Retinal pigment epithelial cell (primary cell): ENCODE measurements around the gene DNAJC28.
"Not testable (repeated sequence)": the region's sequence is repeated elsewhere in the genome, so short reads cannot be mapped to it uniquely, and the experiment has no call there.

ENCODE experiments used
- DNase-seq: peaks from one replicate; pipeline ENCODE4 v3.0.0-alpha.2; 2010; ENCODE audit warnings: low read depth
- H3K4me3 ChIP-seq: 2 replicates; pipeline ENCODE4 v1.5.1; 2011; ENCODE audit warnings: mild to moderate bottlenecking, low read length, control low read depth, moderate library complexity
- TF ChIP-seq, protein P1 (sequence below): conservative IDR thresholded peaks from 2 replicates; pipeline ENCODE4 v1.5.1; 2011; ENCODE audit warnings: low read depth, low read length, control low read depth, inconsistent platforms

The DNAJC28 gene

GRCh38 chr21:33477066-33477465, 14.4 kb downstream of the DNAJC28 start:
- TF ChIP-seq, protein P1, sequence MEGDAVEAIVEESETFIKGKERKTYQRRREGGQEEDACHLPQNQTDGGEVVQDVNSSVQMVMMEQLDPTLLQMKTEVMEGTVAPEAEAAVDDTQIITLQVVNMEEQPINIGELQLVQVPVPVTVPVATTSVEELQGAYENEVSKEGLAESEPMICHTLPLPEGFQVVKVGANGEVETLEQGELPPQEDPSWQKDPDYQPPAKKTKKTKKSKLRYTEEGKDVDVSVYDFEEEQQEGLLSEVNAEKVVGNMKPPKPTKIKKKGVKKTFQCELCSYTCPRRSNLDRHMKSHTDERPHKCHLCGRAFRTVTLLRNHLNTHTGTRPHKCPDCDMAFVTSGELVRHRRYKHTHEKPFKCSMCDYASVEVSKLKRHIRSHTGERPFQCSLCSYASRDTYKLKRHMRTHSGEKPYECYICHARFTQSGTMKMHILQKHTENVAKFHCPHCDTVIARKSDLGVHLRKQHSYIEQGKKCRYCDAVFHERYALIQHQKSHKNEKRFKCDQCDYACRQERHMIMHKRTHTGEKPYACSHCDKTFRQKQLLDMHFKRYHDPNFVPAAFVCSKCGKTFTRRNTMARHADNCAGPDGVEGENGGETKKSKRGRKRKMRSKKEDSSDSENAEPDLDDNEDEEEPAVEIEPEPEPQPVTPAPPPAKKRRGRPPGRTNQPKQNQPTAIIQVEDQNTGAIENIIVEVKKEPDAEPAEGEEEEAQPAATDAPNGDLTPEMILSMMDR = no peak
- no peak for DNase-seq
- no peak overlapping the region for H3K4me3 ChIP-seq

DNA sequence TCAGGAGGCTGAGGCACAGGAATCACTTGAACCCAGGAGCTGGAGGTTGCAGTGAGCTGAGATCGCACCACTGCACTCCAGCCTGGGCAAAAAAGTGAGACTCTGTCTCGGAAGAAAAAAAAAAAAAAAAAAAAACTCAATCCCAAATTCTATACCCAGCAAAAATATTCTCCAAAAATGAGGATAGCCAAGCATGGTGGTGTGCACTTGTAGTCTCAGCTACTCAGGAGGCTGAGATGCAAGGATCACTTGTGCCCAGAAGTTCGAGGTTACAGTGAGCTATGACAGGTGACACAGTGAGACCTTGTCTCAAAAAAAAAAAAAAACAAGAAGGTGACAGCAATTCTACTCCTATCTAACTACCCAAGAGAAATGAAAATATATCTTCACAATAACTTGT, 18.2 kb downstream of the DNAJC28 start:
- TF ChIP-seq, protein P1 = no peak
- no peak overlapping the region for H3K4me3 ChIP-seq
- no peak for DNase-seq

DNA sequence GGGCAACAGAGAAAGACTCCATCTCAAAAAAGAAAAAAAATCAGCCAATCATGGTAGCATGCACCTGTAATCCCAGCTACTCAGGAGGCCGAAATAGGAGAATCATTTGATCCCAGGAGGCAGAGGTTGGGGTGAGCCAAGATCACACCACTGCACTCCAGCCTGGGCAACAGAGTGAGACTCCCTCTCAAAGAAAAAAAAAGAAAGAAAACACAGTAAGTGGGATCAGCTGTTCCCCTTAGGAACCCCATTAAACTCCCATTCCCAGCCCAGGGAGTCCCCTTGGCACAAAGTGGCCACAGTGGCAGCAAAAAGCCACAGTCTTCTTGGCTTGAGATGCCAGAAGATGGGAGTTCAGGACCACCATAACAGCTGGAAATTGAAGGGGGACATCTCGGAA, 20.8 kb downstream of the DNAJC28 start:
- no peak overlapping the region for H3K4me3 ChIP-seq
- no peak for DNase-seq
- TF ChIP-seq, protein P1 = no peak

- H3K4me3 ChIP-seq, DNase-seq: not testable (repeated sequence)
Measured at GRCh38 chr21:33469183-33469582, 22.3 kb downstream of the DNAJC28 start.

- DNase-seq = no peak
- TF ChIP-seq, protein P1 = no peak
- no peak overlapping the region for H3K4me3 ChIP-seq
Measured at GRCh38 chr21:33461538-33462250, 29.8 kb downstream of the DNAJC28 start.

GRCh38 chr21:33458861-33459260, 32.7 kb downstream of the DNAJC28 start:
- TF ChIP-seq, protein P1 = no peak
- no peak for DNase-seq
- no peak overlapping the region for H3K4me3 ChIP-seq

DNA sequence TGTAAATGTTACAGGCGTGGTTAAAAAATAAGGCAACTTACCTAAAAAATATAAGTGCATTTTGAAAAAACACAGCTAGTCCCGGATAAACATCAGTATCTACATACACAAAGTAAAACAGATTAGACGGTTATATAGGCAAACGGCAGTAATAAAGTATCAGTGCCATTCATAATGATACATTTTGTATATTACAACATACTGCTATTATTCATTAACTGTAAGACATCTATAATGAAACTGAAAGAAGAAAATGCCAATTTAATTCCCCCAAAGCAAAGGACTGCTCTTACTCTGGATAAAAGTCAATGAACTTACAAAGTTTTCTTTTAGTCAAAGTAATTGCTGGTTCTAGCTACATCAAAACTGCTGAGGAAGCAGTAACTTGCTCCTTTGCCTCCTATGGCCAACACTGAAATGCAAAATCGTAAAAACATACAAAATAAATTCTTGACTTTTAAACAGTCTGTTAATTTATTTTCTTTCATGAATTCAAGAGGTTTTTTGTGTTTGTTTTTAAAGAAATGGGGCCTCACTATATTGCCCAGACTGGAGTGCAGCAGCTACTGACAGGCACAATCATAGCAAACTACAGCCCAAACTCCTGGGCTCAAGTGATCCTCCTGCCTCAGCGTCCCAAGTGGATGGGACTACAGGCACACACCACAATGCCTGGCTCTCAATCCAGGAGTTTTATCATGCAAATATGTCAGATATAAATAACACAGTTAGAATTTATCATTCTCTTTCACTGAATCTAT, 35.6 kb downstream of the DNAJC28 start:
- no peak for DNase-seq
- H3K4me3 ChIP-seq = no peak overlapping the region
- TF ChIP-seq, protein P1 = no peak
